ENCODE data around the gene GPR39.
A peak's percentile ranks its signal among the peaks of the same experiment; 100 is the strongest.
"Not testable (repeated sequence)": the region's sequence is repeated elsewhere in the genome, so short reads cannot be mapped to it uniquely, and the experiment has no call there.

The GPR39 gene

GRCh38 chr2:132416723-132417395 lies at the start of gene GPR39:
GPR39 (plus strand) TSS chr2:132416805.
- DNase-seq = no peak

DNA sequence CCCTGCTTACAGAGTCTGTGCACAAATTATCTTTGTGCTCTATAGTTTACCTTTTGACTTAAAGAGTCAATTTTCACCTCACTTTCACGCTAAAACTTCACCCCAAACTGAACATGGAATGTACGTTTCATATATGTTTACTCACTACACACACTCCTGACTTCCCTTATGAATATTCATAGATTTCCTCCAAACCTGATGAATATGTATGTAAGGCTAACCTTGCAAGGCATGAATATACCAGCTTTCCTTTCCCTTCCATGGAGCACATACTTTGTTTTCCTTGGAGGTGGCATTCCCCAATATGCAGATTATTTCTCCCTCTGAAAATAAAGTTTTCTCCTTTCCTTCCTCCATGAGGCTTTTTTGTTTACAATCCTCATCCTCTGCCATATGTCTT lies 48.4 kb upstream of the GPR39 start:
- no peak for DNase-seq

DNA sequence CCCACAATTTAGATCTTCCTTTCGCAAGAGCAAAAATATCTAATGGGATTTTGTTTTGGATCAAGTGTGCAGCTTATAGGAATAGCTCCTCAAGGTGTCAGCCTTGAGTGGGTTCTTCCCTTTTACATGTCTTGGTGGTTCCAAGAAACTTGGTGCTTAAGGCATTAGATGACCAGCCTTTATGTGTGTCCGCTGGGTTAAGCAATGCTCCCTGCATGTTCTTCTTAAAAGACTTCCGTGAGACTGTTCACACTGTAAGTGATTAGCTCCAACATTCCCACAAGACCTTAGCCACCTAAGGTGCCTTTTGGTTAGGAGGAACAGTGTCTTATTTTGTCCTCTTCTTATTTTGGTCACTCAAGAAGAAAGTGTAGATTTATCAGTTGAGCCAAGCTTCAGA lies 44.3 kb upstream of the GPR39 start:
- no peak for DNase-seq

DNA sequence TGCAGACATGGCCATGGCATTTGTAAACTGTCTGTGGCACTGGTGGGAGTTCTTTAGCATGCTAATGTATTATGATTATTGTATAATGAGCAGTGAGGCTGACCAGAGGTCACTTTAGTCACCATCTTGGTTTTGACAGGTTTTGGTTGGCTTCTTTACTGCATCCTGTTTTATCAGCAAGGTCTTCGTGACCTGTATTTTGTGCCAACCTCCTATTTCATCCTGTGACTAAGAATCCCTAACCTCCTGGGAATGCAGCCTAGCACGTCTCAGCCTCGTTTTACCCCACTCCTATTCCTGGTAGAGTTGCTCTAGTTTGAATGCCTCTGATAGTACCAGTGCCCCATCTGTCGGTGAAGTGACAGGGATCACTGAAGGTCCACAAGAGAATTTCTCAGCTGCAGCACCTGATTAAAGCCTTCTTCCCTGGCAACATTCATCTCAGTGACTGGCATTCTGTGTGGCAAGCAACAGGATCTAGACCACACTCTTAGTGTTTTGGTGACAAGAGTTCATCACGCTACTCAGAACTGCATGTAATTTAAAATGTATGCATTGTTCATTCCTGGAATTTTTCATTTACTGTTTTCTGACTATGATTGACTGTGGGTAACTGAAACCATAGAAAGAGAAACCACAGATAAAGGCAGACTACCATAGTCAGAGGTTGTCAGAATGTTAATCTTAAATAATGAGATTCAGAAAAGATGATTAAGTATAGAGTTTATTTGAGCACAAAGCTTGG lies 43.0 kb upstream of the GPR39 start:
- DNase-seq = no peak

DNA sequence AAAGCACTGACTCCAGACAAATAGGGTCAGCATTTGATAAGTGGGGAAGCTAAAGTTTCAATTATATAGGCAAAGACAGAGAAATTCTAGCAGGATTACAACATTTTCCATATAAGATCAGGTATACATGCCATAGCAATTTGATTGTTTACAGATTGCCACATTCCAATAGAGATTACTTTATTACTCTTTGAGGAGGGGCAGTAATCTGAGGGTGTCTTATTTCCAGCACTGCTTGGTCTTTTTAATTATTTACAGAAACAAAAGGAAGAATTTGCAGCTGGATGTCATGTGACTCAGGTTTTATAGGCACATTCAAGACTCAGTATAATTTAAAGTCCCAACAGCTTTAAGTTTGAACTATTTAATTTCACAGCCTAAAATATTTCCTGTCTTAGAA lies 42.5 kb upstream of the GPR39 start:
- no peak for DNase-seq

DNA sequence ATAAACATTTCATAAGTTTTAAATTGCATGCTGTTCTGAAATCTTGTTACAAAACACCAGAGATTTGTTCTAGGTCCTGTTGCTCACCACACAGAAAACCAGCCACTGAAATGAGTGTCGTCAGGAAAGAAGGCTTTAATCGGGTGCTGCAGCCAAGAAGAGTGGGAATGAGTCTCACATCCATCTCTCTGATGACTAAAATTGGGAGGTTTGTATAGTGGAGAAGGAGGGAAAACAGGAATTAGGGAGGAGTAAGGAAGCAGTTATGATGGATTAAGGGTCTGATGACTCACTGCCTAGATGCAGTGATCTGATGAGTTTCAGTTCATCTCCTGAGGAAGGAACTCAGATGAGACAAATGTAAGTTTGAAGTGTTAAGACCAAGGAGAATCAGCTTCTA lies 42.1 kb upstream of the GPR39 start:
- no peak for DNase-seq

- no peak for DNase-seq
These were observed 41.6 kb upstream of the GPR39 start for GRCh38 chr2:132374961-132375360.

- no peak for DNase-seq
These were observed 35.2 kb upstream of the GPR39 start for GRCh38 chr2:132381376-132381775.

- no peak for DNase-seq
These were observed 32.6 kb upstream of the GPR39 start for GRCh38 chr2:132383956-132384355.

DNA sequence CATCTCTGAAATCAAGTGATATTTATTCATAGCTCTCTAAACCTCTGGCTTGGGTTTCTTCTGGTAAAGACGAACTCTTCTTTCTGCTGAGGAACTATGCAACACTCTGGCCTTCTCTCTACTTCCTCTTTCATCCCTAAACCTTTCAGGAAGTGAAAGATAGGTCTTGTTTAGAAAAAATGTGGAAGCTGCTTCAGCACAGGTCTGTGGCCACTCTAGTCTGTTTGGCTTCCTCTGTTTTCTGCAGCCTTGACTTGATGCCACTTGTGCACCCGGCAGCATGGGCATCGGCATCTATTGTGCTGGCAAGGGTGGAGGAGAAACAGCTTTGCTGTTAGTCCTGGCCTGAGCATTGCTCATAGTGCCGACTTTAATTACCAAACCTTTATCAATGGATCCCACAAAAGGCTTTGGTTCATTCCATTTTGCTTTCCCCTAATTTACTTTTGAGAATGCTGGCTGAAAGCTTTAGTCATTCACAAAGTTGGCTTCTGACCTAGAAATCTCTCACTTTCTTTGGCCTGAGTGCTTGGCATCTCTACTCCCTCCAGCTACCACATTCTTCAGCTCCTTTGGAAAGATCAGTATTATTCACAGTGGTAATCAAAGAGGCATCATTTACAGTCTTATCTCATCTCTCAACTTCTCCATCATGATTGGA lies 32.0 kb upstream of the GPR39 start:
- no peak for DNase-seq

DNA sequence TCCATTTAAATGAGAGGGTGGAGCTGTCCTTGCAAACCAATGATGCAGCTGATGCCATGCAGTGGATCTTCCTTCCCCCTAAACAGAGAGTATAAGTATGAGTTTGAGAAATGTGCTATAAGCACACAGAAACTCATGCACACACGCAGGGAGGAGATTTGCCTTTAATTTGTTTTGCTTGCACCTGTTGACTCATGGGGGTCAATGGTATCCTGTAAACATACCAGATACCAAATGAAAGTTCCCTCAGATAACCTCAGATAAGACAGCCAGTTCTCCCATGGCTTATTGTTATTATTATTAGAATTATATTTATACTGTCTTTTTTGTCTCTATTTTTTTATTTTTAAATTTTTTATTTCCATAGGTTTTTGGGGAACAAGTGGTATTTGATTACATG lies 29.5 kb upstream of the GPR39 start:
- DNase-seq = no peak

GRCh38 chr2:132390076-132390475 lies 26.5 kb upstream of the GPR39 start:
- DNase-seq = no peak

DNA sequence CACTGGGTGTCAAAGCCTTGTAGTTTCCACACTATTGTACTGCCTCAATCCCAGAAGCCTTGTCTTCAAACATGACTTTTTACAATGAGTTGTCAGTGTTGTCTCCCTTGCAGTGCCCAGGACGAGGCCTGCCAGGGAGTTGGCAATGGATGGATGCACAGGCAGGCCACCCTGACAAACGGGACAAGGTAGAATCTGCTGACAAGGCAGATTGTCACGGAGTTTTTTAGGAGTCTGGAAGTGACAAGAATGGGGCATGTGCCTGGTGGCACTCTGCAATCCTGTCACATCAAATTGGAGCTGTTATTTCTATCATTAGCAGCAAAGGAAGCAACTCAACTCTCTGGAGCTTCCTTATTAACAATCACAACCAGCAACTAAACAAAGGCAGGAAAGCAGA lies 25.2 kb upstream of the GPR39 start:
- DNase-seq = no peak

DNA sequence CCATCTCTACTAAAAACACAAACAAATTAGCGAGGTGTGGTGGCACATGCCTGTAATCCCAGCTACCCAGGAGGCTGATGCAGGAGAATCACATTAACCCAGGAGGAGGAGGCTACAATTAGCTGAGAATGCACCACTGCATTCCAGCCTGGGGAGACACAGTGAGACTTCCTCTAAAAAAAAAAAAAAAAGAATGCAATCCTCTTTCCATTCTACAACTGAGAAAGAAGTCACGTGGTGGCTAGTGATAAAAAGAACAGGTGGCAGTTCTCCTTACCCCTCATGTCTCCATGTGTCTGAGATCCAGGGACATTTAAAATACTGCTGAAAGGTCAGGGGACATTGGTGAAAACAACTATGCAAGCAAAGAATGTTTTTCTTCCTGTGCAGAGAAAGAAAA lies 24.4 kb upstream of the GPR39 start:
- DNase-seq = no peak

- DNase-seq = no peak
These were observed 23.7 kb upstream of the GPR39 start for GRCh38 chr2:132392879-132393278.

- DNase-seq = not testable (repeated sequence)
These were observed 19.6 kb upstream of the GPR39 start for GRCh38 chr2:132397042-132397441.

- DNase-seq = no peak
These were observed 16.3 kb upstream of the GPR39 start for GRCh38 chr2:132400169-132400900.

DNA sequence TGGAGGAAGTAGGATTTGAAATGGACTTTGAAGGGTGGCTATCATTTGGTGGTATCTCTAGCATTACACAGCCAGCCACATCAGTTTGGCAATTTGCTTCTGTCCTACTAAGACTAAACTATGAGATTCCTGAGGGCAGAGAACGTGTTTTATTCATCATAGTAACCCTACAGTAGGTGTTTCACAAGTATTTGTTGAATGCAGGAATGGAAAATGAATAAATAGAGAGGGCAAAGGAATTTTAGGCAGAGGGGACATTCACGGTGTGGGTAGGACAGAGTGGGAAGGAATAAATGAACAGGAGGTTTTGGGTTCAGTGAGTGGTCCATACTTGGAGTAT lies 15.7 kb upstream of the GPR39 start:
- no peak for DNase-seq

- no peak for DNase-seq
These were observed 15.3 kb upstream of the GPR39 start for GRCh38 chr2:132401326-132401725.

DNA sequence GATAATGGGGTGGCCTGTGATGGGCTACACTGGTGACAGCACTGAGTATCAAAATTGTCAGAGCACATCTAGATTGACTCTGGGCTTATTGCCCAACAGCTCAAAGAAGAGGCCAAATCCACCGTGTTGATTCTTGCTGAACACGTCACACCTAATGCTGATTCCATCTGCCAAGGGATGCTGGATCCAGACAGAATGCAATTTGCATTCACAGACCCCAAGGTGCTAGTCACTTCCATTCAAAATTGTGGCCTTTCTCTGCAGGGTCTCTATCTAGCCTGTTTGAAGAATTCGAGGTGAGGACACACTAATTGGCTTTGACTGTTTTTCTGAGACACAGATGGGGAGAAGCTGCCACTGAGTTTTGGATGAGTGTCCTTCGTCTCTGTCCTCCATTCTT lies 13.5 kb upstream of the GPR39 start:
- peak; percentile 10 for DNase-seq

- DNase-seq = no peak
These were observed 12.5 kb upstream of the GPR39 start for GRCh38 chr2:132404056-132404455.

GRCh38 chr2:132407784-132408183 lies 8.8 kb upstream of the GPR39 start:
- DNase-seq = no peak

DNA sequence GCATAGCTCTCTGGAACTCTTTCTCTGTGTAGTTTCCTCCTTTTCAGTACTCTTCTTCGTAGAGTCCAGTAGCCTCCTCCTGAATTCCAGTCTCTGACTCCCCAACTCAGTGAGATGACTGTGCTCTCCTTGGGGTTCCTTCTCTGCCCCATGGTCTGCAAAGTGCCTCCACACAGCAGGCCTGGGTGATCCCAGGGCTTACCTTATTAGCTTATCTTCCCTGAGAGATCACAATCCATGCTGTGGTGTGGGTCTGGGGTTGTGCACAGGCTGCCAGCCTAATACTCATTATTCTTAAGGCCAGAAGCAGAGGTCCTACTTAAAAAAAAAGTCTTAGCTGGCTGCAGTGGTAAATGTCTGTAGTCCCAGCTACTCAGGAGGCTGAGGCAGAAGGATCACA lies 4.6 kb upstream of the GPR39 start:
- no peak for DNase-seq

DNA sequence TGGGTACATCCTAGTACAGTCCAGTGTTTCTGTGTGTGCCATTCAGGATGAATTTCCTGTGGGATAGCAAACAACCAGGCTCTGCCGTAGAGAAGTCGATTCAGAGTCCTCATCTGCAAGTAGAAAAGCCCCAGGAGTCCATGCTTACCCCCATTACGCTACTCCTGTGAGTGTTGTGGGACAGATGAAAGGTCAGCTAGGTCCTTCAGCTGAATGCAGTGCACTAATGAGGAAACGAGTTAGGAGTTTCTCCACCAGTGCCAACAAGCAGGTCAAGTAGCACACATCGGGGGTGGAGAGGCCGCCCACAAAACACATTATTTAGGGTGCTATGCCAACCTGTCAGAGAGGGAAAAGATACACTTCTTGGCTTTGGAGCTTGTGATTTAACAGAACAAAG lies 2.5 kb upstream of the GPR39 start:
- DNase-seq = no peak

Data from SHP77 treated with DMSO at 0.1 percent for 48 hours (cell line).